GM18909 (cell line): ENCODE data around the gene ODF2L.

Experiments used
- ATAC-seq: cut with Tn5 transposase; IDR thresholded peaks from one replicate; pipeline ENCODE4 v1.9.1; 2021; ENCODE audit warnings: mild to moderate bottlenecking; ENCODE audit not compliant: unreplicated experiment, poor library complexity

ODF2L gene

GRCh38 chr1:86324130-86324822 lies 71.8 kb downstream of the ODF2L start:
- no peak for ATAC-seq

DNA sequence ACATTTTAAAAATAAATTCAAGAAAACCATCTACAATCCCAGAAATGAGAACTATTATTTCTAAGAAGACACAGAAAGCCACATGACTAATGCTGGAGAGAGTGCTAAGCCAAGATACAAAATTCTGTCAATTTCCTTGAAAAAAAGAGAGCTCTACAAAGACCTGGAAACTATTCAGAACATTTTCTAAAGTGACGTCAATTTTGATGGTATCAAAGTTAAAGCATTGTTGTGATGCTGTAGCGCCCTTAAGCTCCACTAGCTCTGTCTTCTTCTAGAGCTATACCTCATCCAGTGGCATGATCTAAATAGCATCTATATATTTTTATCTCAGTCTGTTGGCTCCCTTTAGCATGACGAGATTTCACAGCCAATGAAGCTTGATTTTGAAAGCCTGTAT lies 73.9 kb downstream of the ODF2L start:
- ATAC-seq: no peak

GRCh38 chr1:86318436-86318835 lies 77.7 kb downstream of the ODF2L start:
- ATAC-seq: no peak

DNA sequence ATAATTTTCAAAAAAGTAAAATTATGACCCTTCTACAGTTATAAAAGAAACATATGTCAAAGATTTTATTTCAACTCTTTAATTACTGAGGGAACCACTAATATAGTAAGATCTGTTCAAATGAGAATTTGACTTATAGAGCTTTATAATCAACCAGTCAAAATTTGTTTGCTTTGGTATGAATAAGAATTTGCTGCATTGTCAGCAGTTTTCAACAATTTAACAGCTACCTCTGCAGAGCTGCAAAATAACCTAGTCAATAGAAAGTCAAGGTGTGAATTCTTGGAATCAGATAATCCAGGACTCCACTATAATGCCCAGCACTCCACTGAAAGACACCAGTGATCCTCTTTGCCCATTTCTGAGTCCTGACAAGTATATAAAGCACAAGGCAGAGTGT lies 78.2 kb downstream of the ODF2L start:
- ATAC-seq: no peak

DNA sequence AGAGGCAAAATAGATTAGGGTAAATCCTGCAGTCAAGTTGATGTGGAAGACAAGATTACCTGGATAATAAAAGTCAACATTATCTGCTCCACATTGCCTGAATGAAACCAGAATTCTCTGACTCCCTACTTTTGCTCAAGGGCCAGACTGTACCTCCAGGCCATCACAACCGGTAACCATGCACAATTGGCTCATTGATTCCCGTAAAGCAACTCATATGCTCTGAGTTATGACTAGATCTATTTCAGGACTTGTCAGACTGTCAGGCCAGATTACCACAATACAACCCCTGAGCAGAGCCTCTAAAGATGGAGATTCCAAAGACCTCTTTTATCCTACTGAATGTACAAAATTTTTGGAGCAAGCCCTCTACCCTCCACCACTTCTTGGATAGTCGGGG lies 90.4 kb downstream of the ODF2L start:
- ATAC-seq: no peak

GRCh38 chr1:86303041-86303690 lies 93.0 kb downstream of the ODF2L start:
- no peak for ATAC-seq
